ENCODE measurements around the gene ZNF544.

- no peak for TF ChIP-seq CTCF (IDR thresholded peaks at IDR 0.05)
- no peak for TF ChIP-seq POLR2A (IDR thresholded peaks at IDR 0.05)
Measured at GRCh38 chr19:58279925-58280316, 51.2 kb downstream of the ZNF544 start.
